Measurements from ENCODE around the gene PDZRN3. TPM values are rescaled to one million over a fixed set of nuclear protein-coding genes. Genes with fewer than 3 reads are reported as not detected.

Gene PDZRN3
- total RNA-seq (47.5 and 56.3 TPM in 2 replicates), polyA plus RNA-seq (10.7 and 14.6 TPM in 2 replicates), polyA minus RNA-seq (ENCODE audit: low replicate concordance) (42.1 and 58.7 TPM in 2 replicates)
- polyA plus RNA-seq (2012), result 20.0 and 36.3 TPM in 2 replicates

DNA sequence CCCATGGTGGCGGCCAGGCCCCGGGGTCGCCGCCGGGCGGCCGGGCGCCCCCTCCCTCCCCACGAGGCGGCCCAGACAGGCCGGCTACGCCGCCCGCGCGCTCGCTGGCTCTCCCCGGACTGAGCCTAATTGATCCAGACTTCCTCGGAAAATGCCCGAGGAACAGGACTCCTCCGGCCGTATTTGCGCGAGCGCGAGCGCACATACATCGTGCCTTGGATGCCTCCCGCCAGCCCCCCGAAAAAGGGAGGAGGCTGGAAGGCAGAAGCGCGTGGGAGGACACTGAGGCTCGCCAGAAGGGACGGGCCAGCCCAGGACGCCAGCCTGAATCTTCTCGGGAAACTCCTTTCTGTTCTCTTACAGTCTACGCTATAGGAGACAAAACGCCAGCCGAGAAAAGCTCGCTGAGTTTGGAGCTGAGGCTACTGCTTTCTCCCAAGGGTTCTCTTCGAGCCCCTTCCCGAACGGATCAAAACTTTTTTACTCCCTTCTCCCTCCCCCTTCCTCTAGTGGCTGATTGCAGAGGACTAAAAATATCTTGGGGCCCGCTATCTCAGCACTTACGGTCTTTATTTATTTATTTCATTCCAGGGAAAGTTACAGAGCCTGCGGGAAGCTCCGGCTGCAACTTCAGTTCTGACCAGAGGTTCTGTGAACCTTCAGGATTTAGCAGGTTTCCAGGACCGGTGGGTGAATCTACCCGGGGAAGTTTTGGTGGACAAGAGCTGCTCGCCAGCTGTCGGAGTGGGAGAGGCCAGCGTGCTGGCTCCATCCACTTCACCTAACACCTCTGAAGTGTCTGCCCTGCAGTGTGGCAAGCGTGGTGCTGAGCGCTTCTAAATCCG lies at the start of gene PDZRN3:
Gene PDZRN3, minus strand, starts transcription at position 121 of the 845 bp plus-strand sequence.
- Histone ChIP-seq H3K4me1 (ENCODE audit: control insufficient read depth, extremely low read depth, insufficient read depth, low read length) (peaks cover 3% of the 10 kb centered on the region), H3K36me3 (ENCODE audit: control insufficient read depth, insufficient read depth, low read length) (no peaks in the 10 kb centered on the region), H3K4me3 (replicated peaks in 1 of 4; ENCODE audit: control extremely low read depth in 1 of 4, insufficient read depth in 1 of 4, low read depth in 3 of 4, low read length in 4 of 4) (peak within 1 kb of the TSS; percentile 48 to 94 (median 80)), H3K79me2 (ENCODE audit: control insufficient read depth, insufficient read depth, low read length) (peaks cover 28% of the 10 kb centered on the region), H3K9me3 (ENCODE audit: control insufficient read depth, insufficient read depth, low read depth, low read length) (no peaks in the 10 kb centered on the region), H4K20me1 (ENCODE audit: control insufficient read depth, extremely low read depth, insufficient read depth, low read length) (no peaks in the 10 kb centered on the region), H3K27me3 (ENCODE audit: control insufficient read depth, insufficient read depth, low read length) (no peaks in the 10 kb centered on the region), H3K9ac (ENCODE audit: insufficient read depth, low read length) (peak within 1 kb of the TSS; percentile 73), H3K4me2 (ENCODE audit: extremely low read depth, insufficient read depth, low read length) (peak within 1 kb of the TSS; percentile 92), H3K27ac (ENCODE audit: insufficient read depth, low read length) (peak within 1 kb of the TSS; percentile 72), H2AFZ (ENCODE audit: low read length) (peak within 1 kb of the TSS; percentile 87)
- no peak for TF ChIP-seq CTCF (conservative IDR thresholded peaks at IDR 0.05 in 1 of 2, IDR thresholded peaks at IDR 0.05 in 1 of 2; ENCODE audit: low read depth in 1 of 2, low read length in 2 of 2)
- TF ChIP-seq EZH2 (IDR thresholded peaks at IDR 0.05; ENCODE audit: low read length, missing control alignments), result no peak
- DNase-seq (ENCODE audit: low read depth in 2 of 2), result peak; percentile 75 to 76

DNA sequence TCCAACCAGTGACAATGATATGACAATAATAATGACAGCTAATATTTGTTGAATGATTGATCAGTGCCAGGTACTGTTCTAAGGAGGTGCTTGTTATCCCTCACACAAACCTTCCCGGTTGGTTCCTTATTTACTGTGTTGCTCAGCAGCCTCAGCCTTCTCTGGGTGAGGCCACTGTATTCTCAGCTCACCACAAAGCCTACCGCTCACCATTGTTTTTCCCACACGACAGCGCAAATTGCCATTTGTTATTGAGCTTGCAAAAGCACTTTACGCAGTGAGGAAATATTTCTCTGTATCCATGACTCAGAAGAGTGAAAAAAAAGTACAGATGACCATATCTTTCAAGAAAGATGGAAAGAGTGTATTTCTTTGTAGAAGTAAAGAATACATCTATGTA lies 49.5 kb upstream of the PDZRN3 start:
- no peak overlapping the region for H3K9ac ChIP-seq (ENCODE audit: insufficient read depth, low read length)
- H4K20me1 ChIP-seq (ENCODE audit: control insufficient read depth, extremely low read depth, insufficient read depth, low read length), result no peaks in the 10 kb centered on the region
- TF ChIP-seq CTCF (conservative IDR thresholded peaks at IDR 0.05 in 1 of 2, IDR thresholded peaks at IDR 0.05 in 1 of 2; ENCODE audit: low read depth in 1 of 2, low read length in 2 of 2) (no peak), EZH2 (IDR thresholded peaks at IDR 0.05; ENCODE audit: low read length, missing control alignments) (no peak)
- H3K27me3 ChIP-seq (ENCODE audit: control insufficient read depth, insufficient read depth, low read length), result no peaks in the 10 kb centered on the region
- no peak overlapping the region for H3K27ac ChIP-seq (ENCODE audit: insufficient read depth, low read length)
- H3K4me2 ChIP-seq (ENCODE audit: extremely low read depth, insufficient read depth, low read length), result no peak overlapping the region
- no peak overlapping the region for H3K4me3 ChIP-seq (replicated peaks in 1 of 4; ENCODE audit: control extremely low read depth in 1 of 4, insufficient read depth in 1 of 4, low read depth in 3 of 4, low read length in 4 of 4)
- H2AFZ ChIP-seq (ENCODE audit: low read length), result no peak overlapping the region
- H3K4me1 ChIP-seq (ENCODE audit: control insufficient read depth, extremely low read depth, insufficient read depth, low read length), result no peaks in the 10 kb centered on the region
- DNase-seq (ENCODE audit: low read depth in 2 of 2), result peak; percentile 53 to 83
- H3K9me3 ChIP-seq (ENCODE audit: control insufficient read depth, insufficient read depth, low read depth, low read length), result no peaks in the 10 kb centered on the region
- H3K36me3 ChIP-seq (ENCODE audit: control insufficient read depth, insufficient read depth, low read length), result no peaks in the 10 kb centered on the region
- H3K79me2 ChIP-seq (ENCODE audit: control insufficient read depth, insufficient read depth, low read length), result no peaks in the 10 kb centered on the region

DNA sequence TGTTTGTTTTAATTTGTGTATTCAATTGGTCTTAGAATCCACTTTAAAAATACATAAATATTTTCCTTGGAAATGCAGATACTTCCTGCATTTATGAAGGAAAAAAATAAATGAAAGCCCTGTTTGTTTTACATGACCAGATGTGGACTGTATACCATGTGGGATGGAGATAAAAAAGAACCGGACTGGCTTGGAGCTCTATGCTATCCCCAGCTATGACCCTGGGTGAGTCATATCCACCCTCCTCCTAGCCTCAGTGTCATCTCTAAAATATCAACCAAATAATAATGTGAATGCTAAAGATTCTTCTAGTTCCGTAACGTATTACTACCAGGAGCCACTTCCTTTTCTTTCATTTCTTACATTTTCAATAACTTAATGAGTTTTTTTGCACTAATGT lies 44.5 kb upstream of the PDZRN3 start:
- no peak for TF ChIP-seq EZH2 (IDR thresholded peaks at IDR 0.05; ENCODE audit: low read length, missing control alignments)
- no peak for TF ChIP-seq CTCF (conservative IDR thresholded peaks at IDR 0.05 in 1 of 2, IDR thresholded peaks at IDR 0.05 in 1 of 2; ENCODE audit: low read depth in 1 of 2, low read length in 2 of 2)
- peak; percentile 45 to 56 for DNase-seq (ENCODE audit: low read depth in 2 of 2)
- H3K36me3 ChIP-seq (ENCODE audit: control insufficient read depth, insufficient read depth, low read length), result no peaks in the 10 kb centered on the region

More for the DNA sequence above, 44.5 kb upstream of the PDZRN3 start:
- H3K9me3 ChIP-seq (ENCODE audit: control insufficient read depth, insufficient read depth, low read depth, low read length), result no peaks in the 10 kb centered on the region
- H2AFZ ChIP-seq (ENCODE audit: low read length), result no peak overlapping the region
- no peaks in the 10 kb centered on the region for H3K79me2 ChIP-seq (ENCODE audit: control insufficient read depth, insufficient read depth, low read length)
- no peaks in the 10 kb centered on the region for H3K27me3 ChIP-seq (ENCODE audit: control insufficient read depth, insufficient read depth, low read length)
- H3K9ac ChIP-seq (ENCODE audit: insufficient read depth, low read length), result no peak overlapping the region
- peak overlapping the region; percentile 1 for H3K4me2 ChIP-seq (ENCODE audit: extremely low read depth, insufficient read depth, low read length)
- H3K4me3 ChIP-seq (replicated peaks in 1 of 4; ENCODE audit: control extremely low read depth in 1 of 4, insufficient read depth in 1 of 4, low read depth in 3 of 4, low read length in 4 of 4), result no peak overlapping the region
- H3K27ac ChIP-seq (ENCODE audit: insufficient read depth, low read length), result no peak overlapping the region
- no peaks in the 10 kb centered on the region for H4K20me1 ChIP-seq (ENCODE audit: control insufficient read depth, extremely low read depth, insufficient read depth, low read length)
- H3K4me1 ChIP-seq (ENCODE audit: control insufficient read depth, extremely low read depth, insufficient read depth, low read length), result peaks cover 2% of the 10 kb centered on the region

Data from fibroblast of lung (primary cell).